Measurements from ENCODE around the gene MDH1. TPM values are rescaled to one million over a fixed set of nuclear protein-coding genes. Genes with fewer than 3 reads are reported as not detected.
"Not testable (repeated sequence)": the region's sequence is repeated elsewhere in the genome, so short reads cannot be mapped to it uniquely, and the experiment has no call there.

Gene MDH1
- total RNA-seq, result 100 to 1,000 TPM; 183 to 226 TPM

DNA sequence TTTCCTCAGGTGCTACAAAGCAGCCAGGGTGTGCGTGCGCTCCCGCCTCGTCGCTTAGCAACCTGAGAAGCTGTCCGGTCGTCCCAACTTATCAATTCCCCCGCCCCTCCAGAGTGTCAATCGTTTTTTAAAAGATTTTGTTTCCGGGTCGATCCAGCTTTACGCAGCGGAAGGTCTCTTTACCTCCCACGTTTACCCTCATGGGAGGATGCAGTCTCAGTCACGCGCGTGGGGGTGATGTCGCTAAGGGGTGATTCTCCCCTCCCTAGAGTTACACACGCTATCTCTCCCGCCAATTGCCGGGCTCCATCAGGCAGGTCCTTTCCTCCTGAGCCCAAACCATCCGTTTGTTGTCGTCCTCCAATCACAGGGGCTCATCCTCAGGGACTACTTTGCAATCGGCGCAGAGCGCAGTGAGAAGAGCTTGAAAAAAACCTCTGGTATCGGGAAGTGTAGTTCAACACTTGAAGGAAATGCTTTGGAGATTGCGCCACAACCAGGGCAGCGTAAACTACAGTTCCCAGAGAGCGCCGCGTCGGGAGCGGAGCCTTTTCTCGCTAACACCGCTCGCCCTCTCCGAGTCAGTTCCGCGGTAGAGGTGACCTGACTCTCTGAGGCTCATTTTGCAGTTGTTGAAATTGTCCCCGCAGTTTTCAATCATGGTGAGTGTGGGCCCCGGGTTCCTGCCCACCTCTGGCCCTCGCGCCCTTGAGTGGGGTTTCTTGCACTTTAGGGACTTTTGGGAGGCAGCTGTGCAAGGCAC, at the start of gene MDH1, which contains the start of gene WDPCP:
TSS of gene MDH1 (plus strand) at position 579 of the 763 bp plus-strand sequence. CDS start at position 660, 81 bp downstream.
TSS of gene WDPCP (minus strand) at position 93 of the 763 bp plus-strand sequence. CDS start 206 bp downstream, outside the sequence.
- peak within 1 kb of the TSS; percentile 96 for H3K4me3 Mint-ChIP-seq
- H3K36me3 Mint-ChIP-seq (ENCODE audit: low read depth), result peaks cover 45% of the 10 kb centered on the region
- H3K27me3 Mint-ChIP-seq, result no peaks in the 10 kb centered on the region
- H3K9me3 Mint-ChIP-seq, result no peaks in the 10 kb centered on the region
- H3K4me1 Mint-ChIP-seq, result peaks cover 28% of the 10 kb centered on the region
- H3K27ac Mint-ChIP-seq, result peak within 1 kb of the TSS; percentile 98
- ATAC-seq (replicated peaks), result peak; percentile 91

DNA sequence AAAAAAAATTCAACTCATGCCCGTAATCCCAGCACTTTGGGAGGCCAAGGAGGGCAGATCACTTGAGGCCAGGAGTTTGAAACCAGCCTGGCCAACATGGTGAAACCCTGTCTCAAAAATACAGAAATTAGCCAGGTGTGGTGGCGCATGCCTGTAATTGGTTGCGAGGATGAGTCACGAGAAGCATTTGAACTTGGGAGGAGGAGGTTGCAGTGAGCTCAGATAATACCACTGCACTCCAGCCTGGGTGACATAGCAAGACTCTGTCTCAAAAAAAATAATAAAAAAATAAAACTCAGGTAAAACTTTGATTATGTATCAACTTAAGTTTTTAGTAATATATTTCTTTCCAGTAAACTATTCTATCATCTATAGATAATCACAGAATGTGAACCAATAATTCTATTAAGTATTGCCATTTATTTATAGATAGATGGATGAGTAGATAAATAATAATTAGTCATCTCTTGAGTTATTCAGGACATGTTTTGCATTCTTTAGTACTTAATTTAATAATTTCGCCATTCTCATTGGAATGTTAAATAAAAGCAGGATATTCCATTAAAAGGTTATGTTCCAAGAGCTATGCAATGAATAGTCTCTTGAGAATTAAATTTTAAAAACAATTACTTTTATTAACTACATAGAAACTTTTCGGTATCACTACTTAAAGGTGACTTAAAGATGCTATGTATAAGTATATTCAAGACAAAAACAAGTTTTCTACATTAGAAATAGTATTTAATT, 49.2 kb upstream of the MDH1 start:
- Mint-ChIP-seq H3K4me1 (no peaks in the 10 kb centered on the region), H3K27ac (no peak overlapping the region), H3K27me3 (no peaks in the 10 kb centered on the region)

GRCh38 chr2:63544017-63544627, 44.6 kb upstream of the MDH1 start:
- Mint-ChIP-seq H3K4me1 (no peaks in the 10 kb centered on the region), H3K27me3 (no peaks in the 10 kb centered on the region), H3K36me3 (ENCODE audit: low read depth) (no peaks in the 10 kb centered on the region), H3K4me3 (no peak overlapping the region), H3K27ac (no peak overlapping the region), H3K9me3 (no peaks in the 10 kb centered on the region)
- ATAC-seq (replicated peaks), result no peak

More for the DNA sequence above, 49.2 kb upstream of the MDH1 start:
- Mint-ChIP-seq H3K4me3 (no peak overlapping the region), H3K36me3 (ENCODE audit: low read depth) (no peaks in the 10 kb centered on the region), H3K9me3 (peaks cover 3% of the 10 kb centered on the region)
- ATAC-seq (replicated peaks), result no peak

DNA sequence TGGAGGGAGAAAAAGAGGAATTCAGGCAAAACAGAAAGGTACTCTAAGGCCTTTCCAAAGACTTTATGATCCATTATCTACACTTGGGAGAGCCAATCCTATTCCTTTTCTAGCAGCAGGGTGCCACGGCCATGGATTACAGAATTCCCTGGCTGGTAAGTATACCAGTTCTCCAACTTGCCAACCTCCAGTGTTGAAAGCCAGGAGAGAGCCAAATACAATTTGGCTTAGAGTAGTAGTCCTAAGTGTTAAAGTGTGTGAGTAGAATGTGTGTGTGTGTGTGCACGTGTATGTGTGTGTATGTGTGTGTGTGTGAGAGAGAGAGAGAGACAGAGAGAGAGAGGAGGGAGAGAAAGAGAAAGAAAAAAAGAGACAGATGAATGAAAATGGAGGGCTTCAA, 43.7 kb upstream of the MDH1 start:
- H3K27me3 Mint-ChIP-seq, result no peaks in the 10 kb centered on the region
- no peak overlapping the region for H3K4me3 Mint-ChIP-seq
- no peak for ATAC-seq (replicated peaks)
- peaks cover 4% of the 10 kb centered on the region for H3K4me1 Mint-ChIP-seq
- no peaks in the 10 kb centered on the region for H3K9me3 Mint-ChIP-seq
- no peak overlapping the region for H3K27ac Mint-ChIP-seq
- H3K36me3 Mint-ChIP-seq (ENCODE audit: low read depth), result no peaks in the 10 kb centered on the region

DNA sequence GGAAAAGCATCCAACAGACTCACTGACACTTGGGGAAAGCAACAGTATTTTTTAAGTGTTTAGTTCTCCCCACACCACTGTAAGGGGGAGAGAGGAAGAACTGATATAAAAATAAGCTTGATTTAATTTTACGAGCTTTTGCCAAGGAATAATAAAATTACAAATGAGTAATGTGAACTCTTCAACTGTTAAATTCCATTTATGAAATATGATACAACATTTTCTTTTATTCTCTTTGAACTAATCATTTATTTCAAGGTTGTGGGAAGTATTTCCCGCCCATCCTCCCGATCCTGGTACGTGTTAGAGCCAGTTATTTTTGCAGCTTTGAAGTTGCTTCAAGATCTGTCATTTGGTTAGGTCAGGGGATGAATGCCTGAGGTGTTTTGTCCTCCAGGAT, 35.7 kb upstream of the MDH1 start:
- peaks cover 9% of the 10 kb centered on the region for H3K4me1 Mint-ChIP-seq
- H3K27me3 Mint-ChIP-seq, result no peaks in the 10 kb centered on the region
- ATAC-seq (replicated peaks), result no peak
- H3K27ac Mint-ChIP-seq, result no peak overlapping the region
- H3K4me3 Mint-ChIP-seq, result no peak overlapping the region
- peaks cover 7% of the 10 kb centered on the region for H3K9me3 Mint-ChIP-seq
- H3K36me3 Mint-ChIP-seq (ENCODE audit: low read depth), result peaks cover 12% of the 10 kb centered on the region

GRCh38 chr2:63555299-63555698, 33.5 kb upstream of the MDH1 start:
- Mint-ChIP-seq H3K36me3 (ENCODE audit: low read depth) (peaks cover 12% of the 10 kb centered on the region), H3K27ac (no peak overlapping the region), H3K27me3 (no peaks in the 10 kb centered on the region), H3K4me3 (no peak overlapping the region), H3K9me3 (peaks cover 11% of the 10 kb centered on the region), H3K4me1 (peaks cover 3% of the 10 kb centered on the region)
- no peak for ATAC-seq (replicated peaks)

- no peak overlapping the region for H3K4me3 Mint-ChIP-seq
- no peaks in the 10 kb centered on the region for H3K27me3 Mint-ChIP-seq
- ATAC-seq (replicated peaks), result no peak
- no peak overlapping the region for H3K27ac Mint-ChIP-seq
- no peaks in the 10 kb centered on the region for H3K4me1 Mint-ChIP-seq
- H3K36me3 Mint-ChIP-seq (ENCODE audit: low read depth), result peaks cover 12% of the 10 kb centered on the region
- H3K9me3 Mint-ChIP-seq, result peaks cover 11% of the 10 kb centered on the region
Measured at GRCh38 chr2:63555931-63556330, 32.8 kb upstream of the MDH1 start.

- Mint-ChIP-seq H3K36me3 (ENCODE audit: low read depth) (peaks cover 12% of the 10 kb centered on the region), H3K9me3 (peaks cover 11% of the 10 kb centered on the region)
- H3K4me3 Mint-ChIP-seq; ATAC-seq (replicated peaks); H3K27ac Mint-ChIP-seq; H3K4me1 Mint-ChIP-seq; H3K27me3 Mint-ChIP-seq: not testable (repeated sequence)
Measured at GRCh38 chr2:63557819-63558218, 30.9 kb upstream of the MDH1 start.

DNA sequence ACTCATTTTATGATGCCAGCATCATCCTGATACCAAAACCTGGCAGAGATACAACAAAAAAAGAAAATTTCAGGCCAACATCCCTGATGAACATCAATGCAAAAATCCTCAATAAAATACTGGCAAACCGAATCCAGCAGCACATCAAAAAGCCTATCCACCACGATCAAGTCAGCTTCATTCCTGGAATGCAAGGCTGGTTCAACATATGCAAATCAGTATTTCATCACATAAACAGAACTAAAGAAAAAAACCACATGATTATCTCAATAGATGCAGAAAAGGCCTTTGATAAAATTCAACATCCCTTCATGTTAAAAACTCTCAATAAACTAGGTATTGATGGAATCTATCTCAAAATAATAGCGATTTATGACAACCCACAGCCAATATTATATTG, 29.8 kb upstream of the MDH1 start:
- not testable (repeated sequence) for H3K4me3 Mint-ChIP-seq; H3K27me3 Mint-ChIP-seq; H3K27ac Mint-ChIP-seq; H3K4me1 Mint-ChIP-seq; ATAC-seq (replicated peaks)
- Mint-ChIP-seq H3K9me3 (peaks cover 11% of the 10 kb centered on the region), H3K36me3 (ENCODE audit: low read depth) (peaks cover 12% of the 10 kb centered on the region)

- ATAC-seq (replicated peaks), result no peak
- H3K27ac Mint-ChIP-seq, result no peak overlapping the region
Measured at GRCh38 chr2:63562751-63563150, 26.0 kb upstream of the MDH1 start.

DNA sequence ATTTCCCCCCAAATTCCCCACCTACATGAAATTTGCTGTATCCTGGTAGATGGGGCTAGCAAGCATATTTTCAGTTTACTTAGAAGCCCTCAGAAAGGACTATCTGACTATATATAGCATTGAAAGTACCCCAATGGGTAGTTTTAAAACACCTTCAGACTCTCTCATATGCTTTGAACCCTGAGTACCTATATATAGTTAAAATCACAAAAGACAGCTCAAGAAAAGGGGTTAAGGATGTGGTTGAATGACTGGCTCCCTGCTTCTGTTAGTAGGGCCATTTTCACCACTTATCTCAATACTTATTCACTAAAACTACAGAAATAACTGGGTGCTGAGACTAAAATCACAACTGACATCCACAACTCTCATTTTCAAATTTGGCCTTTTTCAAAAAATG, 19.0 kb upstream of the MDH1 start:
- peaks cover 12% of the 10 kb centered on the region for H3K9me3 Mint-ChIP-seq
- peaks cover 8% of the 10 kb centered on the region for H3K36me3 Mint-ChIP-seq (ENCODE audit: low read depth)
- H3K27ac Mint-ChIP-seq, result no peak overlapping the region
- H3K4me3 Mint-ChIP-seq, result no peak overlapping the region
- no peaks in the 10 kb centered on the region for H3K4me1 Mint-ChIP-seq
- ATAC-seq (replicated peaks), result no peak
- H3K27me3 Mint-ChIP-seq, result no peaks in the 10 kb centered on the region

More at GRCh38 chr2:63562751-63563150, 26.0 kb upstream of the MDH1 start:
- H3K36me3 Mint-ChIP-seq (ENCODE audit: low read depth), result no peaks in the 10 kb centered on the region
- H3K4me3 Mint-ChIP-seq, result no peak overlapping the region
- H3K4me1 Mint-ChIP-seq, result no peaks in the 10 kb centered on the region
- H3K27me3 Mint-ChIP-seq, result no peaks in the 10 kb centered on the region
- H3K9me3 Mint-ChIP-seq, result peaks cover 12% of the 10 kb centered on the region

GRCh38 chr2:63571291-63571690, 17.5 kb upstream of the MDH1 start:
- ATAC-seq (replicated peaks), result no peak
- H3K36me3 Mint-ChIP-seq (ENCODE audit: low read depth), result peaks cover 8% of the 10 kb centered on the region
- H3K4me1 Mint-ChIP-seq, result no peaks in the 10 kb centered on the region
- no peak overlapping the region for H3K4me3 Mint-ChIP-seq
- peaks cover 10% of the 10 kb centered on the region for H3K9me3 Mint-ChIP-seq
- H3K27ac Mint-ChIP-seq, result no peak overlapping the region
- no peaks in the 10 kb centered on the region for H3K27me3 Mint-ChIP-seq

GRCh38 chr2:63572001-63572400, 16.8 kb upstream of the MDH1 start:
- no peak overlapping the region for H3K27ac Mint-ChIP-seq
- no peaks in the 10 kb centered on the region for H3K27me3 Mint-ChIP-seq
- peaks cover 8% of the 10 kb centered on the region for H3K9me3 Mint-ChIP-seq
- peaks cover 8% of the 10 kb centered on the region for H3K36me3 Mint-ChIP-seq (ENCODE audit: low read depth)
- H3K4me1 Mint-ChIP-seq, result no peaks in the 10 kb centered on the region
- ATAC-seq (replicated peaks), result no peak
- H3K4me3 Mint-ChIP-seq, result no peak overlapping the region

GRCh38 chr2:63573026-63573425, 15.7 kb upstream of the MDH1 start:
- H3K27me3 Mint-ChIP-seq; H3K27ac Mint-ChIP-seq; H3K36me3 Mint-ChIP-seq (ENCODE audit: low read depth); ATAC-seq (replicated peaks); H3K4me3 Mint-ChIP-seq; H3K4me1 Mint-ChIP-seq; H3K9me3 Mint-ChIP-seq: not testable (repeated sequence)

Data from activated T-helper 17 cell treated with anti-CD3 and anti-CD28 coated beads, Interleukin-2, amount 50 U/mL, for 72 hours (primary cell).